Fibroblast of lung (primary cell): ENCODE results near the gene RAB43.
A peak's percentile ranks its signal among the peaks of the same experiment; 100 is the strongest.

Source experiments
- EZH2 ChIP-seq: IDR thresholded peaks from 2 replicates; pipeline ENCODE4 v1.5.1; 2012; ENCODE audit warnings: low read length, control low read depth, mild to moderate bottlenecking; ENCODE audit errors: missing control alignments
- TF ChIP-seq, protein P1 (sequence below), 2 donors: IDR thresholded peaks in 1 of 2; conservative IDR thresholded peaks in 1 of 2; 1 replicate in 1 of 2; 2 replicates in 1 of 2; pipeline ENCODE4 v1.5.1; 2011 to 2012; ENCODE audit warnings: low read length in 2 of 2, control low read depth in 1 of 2, inconsistent platforms in 1 of 2, low read depth in 1 of 2, mild to moderate bottlenecking in 1 of 2

DNA sequence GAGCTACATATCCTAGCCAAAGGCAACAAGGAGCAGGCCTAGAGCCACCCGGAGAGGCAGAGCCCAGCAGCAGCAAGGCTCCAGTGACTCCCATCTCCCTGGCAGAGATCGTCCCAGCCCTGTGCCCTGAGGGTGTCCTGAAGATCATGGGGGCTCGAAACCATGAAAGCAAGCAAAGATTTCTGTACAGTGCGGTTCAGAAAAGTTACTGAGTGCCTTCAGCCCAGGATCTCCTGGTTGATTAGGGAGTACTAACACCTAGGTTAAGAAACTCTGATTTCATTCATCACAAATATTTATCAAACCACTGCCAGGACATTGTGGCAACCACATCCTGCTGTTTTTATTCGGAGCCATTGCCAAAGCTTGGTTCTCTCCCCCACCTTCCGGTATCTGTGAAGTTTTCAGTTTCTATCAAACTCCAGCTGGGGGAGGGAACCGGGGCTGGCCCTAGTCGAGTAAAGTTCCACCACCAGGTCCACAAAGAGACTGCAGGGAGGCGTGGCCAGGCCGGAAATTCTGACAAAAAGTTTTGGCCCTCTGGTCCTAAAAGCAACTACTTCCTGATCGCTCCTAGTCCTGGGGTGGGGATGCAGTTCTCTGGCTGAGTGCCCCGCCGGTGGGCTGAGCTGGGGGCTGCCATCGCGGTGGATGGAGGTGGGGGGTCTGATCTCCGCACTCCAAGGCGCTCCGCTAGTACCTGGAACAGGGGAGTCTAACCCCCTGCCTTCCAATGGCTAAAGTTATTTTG is 1.2 kb downstream of the RAB43 start:
- TF ChIP-seq, protein P1, sequence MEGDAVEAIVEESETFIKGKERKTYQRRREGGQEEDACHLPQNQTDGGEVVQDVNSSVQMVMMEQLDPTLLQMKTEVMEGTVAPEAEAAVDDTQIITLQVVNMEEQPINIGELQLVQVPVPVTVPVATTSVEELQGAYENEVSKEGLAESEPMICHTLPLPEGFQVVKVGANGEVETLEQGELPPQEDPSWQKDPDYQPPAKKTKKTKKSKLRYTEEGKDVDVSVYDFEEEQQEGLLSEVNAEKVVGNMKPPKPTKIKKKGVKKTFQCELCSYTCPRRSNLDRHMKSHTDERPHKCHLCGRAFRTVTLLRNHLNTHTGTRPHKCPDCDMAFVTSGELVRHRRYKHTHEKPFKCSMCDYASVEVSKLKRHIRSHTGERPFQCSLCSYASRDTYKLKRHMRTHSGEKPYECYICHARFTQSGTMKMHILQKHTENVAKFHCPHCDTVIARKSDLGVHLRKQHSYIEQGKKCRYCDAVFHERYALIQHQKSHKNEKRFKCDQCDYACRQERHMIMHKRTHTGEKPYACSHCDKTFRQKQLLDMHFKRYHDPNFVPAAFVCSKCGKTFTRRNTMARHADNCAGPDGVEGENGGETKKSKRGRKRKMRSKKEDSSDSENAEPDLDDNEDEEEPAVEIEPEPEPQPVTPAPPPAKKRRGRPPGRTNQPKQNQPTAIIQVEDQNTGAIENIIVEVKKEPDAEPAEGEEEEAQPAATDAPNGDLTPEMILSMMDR (conservative IDR thresholded peaks at IDR 0.05 in 1 of 2, IDR thresholded peaks at IDR 0.05 in 1 of 2; ENCODE audit: low read depth in 1 of 2, low read length in 2 of 2), result peak; percentile 21 to 32
- no peak for TF ChIP-seq EZH2
